KOPT-K1 (cell line): ENCODE measurements around the gene DPF1.

Source experiments
- H3K27ac ChIP-seq: fragments of 200-600 bp; sonication (generic); 2 replicates; pipeline ENCODE4 v1.5.1; 2016; ENCODE audit warnings: antibody characterized with exemption, mild to moderate bottlenecking, low read depth, low read length; ENCODE audit not compliant: poor library complexity, severe bottlenecking
- H3K36me3 ChIP-seq: fragments of 200-600 bp; sonication (generic); 2 replicates; pipeline ENCODE4 v1.5.1; 2017; ENCODE audit warnings: antibody characterized with exemption, mild to moderate bottlenecking, low read length, moderate library complexity; ENCODE audit not compliant: insufficient read depth
- H3K9me3 ChIP-seq: fragments of 200-600 bp; sonication (generic); 2 replicates; pipeline ENCODE4 v1.5.1; 2017; ENCODE audit warnings: antibody characterized with exemption, low read length, mild to moderate bottlenecking; ENCODE audit not compliant: insufficient read depth, poor library complexity, severe bottlenecking

DPF1 gene

DNA sequence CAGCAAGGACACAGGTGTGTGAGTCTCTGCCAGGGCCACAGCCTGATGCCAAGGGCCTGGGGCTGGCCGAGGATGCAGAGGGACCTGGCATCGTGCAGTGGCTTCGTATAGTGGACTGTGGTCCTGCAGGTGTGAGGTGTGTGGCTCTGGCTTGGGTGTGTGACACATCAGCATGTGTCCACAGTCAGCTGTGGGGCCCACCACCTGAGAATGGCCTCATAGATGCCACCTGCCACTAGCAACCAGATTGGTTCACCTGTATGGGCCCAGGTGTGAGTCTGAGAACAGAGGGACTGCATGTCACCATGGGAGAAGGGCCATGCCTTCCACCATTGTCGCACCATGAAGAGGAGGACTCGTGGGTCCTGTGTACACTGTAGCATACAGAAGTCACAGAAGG lies 29.8 kb upstream of the DPF1 start:
- Histone ChIP-seq H3K36me3 (no peaks in the 10 kb centered on the region), H3K9me3 (no peaks in the 10 kb centered on the region), H3K27ac (no peak overlapping the region)

DNA sequence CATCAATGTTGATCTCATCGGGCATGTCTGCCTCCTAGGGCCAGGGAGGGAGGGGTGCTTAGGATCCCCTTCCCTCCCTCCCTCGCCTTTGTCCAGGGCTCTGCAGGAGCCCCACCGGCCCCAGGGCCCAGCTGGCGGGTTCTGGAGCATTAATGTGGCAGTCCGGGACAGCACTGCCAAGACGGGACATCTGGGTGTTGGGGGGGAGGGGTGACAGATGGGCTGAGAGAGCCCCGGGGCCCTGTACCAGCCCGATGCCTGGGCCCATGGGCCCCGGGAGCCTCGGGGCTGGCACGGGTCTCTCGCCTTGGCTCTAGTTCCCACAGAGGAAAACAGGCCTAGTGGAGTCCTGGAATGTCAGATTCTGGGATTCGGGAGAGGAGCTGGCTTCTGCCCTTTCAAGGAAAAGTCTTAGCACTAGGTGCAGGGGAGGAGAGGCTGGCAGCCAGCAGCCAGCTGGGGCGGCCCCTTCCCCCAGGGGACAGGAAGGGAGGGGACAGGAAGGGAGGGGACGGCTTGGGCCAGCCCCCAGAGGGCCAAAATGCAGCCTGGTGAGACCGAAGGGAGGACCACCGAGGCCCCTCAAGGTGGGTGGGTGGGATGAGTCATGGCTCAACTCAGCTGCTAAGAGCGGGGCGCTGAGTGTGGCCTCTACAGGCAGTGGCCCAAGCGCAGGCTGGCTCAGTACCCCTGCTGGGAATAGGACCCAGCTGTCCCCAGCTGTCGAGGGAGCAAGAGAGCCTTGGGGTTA lies 29.1 kb upstream of the DPF1 start:
- H3K27ac ChIP-seq: no peak overlapping the region

DNA sequence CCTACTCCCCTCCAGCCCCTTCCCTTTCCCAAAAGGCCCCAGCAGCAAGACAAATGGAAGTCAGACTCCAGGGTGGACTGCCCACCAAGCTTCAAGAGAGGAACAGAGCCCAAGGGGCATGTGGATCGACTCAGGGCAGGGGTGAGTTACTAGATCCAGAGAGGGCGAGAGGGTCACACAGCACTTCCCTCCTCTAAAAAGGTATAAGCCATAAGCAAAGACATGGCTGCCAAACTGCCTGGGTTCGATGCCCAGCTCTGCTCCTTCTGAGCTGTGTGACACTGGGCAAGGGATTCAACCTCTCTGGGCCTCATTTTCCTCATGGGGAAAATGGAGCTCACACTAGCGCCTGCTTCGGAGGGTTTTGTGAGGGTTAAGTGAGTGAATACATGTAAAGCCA lies 28.4 kb upstream of the DPF1 start:
- Histone ChIP-seq H3K36me3 (no peaks in the 10 kb centered on the region), H3K9me3 (no peaks in the 10 kb centered on the region), H3K27ac (no peak overlapping the region)

More for the DNA sequence above, 29.1 kb upstream of the DPF1 start:
- Histone ChIP-seq H3K36me3 (no peaks in the 10 kb centered on the region), H3K9me3 (no peaks in the 10 kb centered on the region)

DNA sequence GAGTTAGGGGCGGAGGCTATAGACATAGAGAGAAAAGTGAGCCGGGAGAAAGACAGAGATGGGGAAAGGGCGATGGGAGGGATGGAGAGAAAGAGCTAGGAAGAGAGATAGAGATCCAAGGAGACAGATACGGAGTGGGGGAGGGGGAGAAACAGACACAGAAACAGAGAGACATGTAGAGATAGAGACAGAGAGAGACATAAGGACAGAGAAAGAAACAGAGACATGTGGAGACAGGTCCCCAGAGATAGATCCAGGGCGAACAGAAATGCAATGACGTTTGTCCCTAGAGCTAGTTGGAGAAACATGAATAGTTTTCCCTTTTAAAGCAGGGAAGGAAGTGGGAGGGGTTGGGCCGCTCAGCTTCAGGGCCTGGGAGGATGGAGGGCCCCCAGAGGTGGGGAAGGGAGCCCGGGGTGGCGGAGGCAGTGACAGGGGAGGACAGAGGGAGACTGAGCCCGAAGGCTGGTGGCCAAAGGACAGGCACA lies 27.6 kb upstream of the DPF1 start:
- Histone ChIP-seq H3K9me3 (no peaks in the 10 kb centered on the region), H3K36me3 (no peaks in the 10 kb centered on the region), H3K27ac (no peak overlapping the region)

DNA sequence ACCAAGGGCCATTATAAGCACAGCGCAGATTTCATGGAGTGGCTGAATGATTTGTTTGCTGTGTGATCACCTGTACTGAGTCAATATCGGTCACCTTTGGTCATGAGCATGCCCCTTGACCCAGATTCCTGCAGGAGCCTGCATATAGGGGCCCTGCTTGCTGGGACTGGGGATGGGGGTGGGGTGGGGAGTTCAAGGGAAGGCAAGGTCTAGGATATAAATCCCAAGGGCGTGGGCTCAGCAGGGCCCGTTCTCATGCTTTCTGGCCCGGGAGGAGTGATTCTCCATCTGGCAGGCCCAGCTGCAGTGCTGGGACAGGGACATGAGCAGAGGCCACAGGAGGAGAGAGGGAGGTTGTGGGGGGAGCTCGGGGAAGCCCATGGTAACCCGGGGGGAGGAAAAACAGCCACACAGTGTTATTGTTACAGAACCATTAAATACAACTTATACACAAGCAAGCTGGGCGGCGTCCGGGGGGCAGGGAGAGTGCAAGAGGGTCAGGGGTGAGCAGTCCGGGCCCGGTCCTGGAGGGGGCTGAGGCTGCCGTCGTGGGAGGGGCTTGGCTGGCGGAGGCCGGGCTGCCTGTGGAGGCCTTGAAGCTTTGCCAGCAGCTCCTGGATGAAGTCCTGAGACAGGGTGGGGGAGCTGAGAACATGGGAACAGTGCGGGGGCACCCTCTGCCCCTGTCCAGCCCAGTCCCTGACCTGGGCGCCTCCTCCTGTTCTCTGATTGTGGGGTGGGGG lies 27.0 kb upstream of the DPF1 start:
- Histone ChIP-seq H3K36me3 (no peaks in the 10 kb centered on the region), H3K9me3 (no peaks in the 10 kb centered on the region), H3K27ac (no peak overlapping the region)

DNA sequence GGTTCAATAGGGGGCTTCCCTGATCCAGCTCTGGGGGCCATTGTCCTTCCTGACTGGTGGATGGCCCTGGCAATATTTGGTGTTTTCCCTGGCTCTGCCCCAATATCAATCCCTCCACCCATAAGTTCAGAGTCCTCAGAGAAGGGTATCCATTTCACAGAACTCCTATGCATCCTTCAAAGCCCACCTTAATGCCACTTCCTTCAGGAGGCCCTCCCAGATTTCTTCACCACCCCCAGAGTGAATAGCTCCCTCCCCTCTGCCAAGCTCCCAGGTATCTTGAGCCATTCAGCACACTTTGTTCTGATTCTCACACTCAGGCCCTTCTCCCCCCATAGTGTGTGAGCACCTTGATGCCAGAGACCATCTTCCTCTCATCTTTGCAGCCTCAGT lies 26.4 kb upstream of the DPF1 start:
- H3K9me3 ChIP-seq: no peaks in the 10 kb centered on the region
- H3K27ac ChIP-seq: no peak overlapping the region
- no peaks in the 10 kb centered on the region for H3K36me3 ChIP-seq

DNA sequence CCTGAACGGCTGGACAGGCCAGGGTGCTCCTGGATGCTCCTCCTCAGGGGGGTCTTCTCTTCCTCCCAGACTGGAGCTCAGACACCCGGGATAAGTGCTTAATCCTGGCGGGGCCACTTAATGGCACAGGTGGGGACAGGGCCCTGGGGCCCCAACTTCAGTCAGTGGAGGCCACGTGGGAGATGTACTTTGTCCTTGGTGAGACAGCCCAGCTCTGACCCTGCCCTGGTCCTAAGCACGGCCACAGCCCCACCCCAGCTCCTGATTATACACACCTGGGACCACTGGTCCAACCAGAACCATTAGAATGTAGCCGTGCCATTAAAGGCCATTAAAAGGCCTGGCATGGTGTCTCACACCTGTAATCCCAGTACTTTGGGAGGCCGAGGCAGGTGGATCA lies 24.4 kb upstream of the DPF1 start:
- no peak overlapping the region for H3K27ac ChIP-seq
- no peaks in the 10 kb centered on the region for H3K9me3 ChIP-seq

DNA sequence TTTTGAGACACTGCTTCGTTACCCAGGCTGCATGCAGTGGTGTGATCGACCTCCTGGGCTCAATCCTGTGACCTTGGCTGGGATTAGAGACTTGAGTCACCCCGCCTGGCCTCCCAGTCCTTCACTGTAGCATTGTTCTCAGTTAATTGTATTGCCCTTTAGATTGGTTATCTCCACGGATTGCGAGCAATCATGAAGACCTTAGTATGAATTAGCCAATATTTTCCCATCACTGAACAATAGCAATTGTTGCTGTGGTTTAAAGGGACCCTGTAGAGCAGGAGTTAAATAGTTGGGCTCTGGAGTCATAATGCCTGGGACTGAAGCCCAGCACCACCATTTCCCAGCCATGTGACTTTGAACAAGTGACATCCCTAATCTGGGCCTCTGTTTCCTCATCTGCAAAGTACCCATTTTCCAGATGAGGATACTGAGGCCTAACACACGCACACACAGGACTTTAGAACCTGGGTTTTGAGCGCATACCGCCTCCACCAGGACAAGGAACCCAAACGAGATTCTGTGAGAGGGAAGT lies 23.8 kb upstream of the DPF1 start:
- Histone ChIP-seq H3K36me3 (no peaks in the 10 kb centered on the region), H3K9me3 (no peaks in the 10 kb centered on the region), H3K27ac (no peak overlapping the region)

More for the DNA sequence above, 24.4 kb upstream of the DPF1 start:
- H3K36me3 ChIP-seq: no peaks in the 10 kb centered on the region

DNA sequence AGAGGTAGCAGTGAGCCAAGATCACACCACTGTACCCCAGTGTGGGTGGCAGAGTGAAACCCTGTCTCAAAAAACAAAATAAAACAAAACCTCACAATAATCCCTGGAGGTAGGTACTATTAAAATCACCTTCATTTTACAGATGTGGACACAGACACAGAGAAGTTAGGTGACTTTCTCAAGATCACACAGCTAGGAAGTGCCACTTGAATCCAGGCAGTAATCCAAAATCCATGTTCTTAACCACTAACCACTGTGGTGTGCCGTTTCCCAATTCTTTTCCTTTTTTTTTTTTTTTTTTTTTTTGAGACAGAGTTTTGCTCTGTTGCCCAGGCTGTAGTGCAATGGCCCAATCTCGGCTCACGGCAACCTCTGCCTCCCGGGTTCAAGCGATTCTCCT lies 23.1 kb upstream of the DPF1 start:
- Histone ChIP-seq H3K27ac (no peak overlapping the region), H3K9me3 (no peaks in the 10 kb centered on the region), H3K36me3 (no peaks in the 10 kb centered on the region)

DNA sequence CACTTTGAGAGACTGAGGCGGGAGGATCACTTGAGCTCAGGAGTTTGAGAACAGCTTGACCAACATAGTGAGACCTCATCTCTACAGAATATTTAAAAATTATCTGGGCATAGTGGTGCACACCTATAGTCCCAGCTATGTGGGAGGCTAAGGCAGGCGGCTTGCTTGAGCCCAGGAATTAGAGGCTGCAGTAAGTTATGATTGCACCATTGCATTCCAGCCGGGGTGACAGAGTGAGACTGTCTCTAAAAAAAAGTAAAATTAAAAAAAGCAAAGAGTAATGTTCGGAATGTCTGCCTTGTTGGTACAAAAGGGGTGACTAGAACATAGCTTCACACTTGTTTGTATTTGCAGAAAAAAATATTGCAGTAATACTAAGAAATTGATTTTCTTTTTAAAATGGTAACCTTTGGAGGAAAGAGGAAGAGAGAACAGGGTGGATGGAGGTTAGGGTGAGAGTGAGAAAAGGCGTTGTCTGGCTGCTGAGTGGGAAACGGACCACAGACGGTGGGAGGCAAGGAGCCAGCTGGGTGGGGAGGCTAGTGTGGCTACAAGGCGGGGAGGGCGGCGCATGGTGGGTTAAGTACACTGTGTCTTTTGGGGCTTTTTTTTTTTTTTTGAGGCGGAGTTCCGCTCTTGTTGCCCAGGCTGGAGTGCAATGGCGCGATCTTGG lies 21.9 kb upstream of the DPF1 start:
- H3K36me3 ChIP-seq: no peaks in the 10 kb centered on the region
- no peaks in the 10 kb centered on the region for H3K9me3 ChIP-seq
- no peak overlapping the region for H3K27ac ChIP-seq

DNA sequence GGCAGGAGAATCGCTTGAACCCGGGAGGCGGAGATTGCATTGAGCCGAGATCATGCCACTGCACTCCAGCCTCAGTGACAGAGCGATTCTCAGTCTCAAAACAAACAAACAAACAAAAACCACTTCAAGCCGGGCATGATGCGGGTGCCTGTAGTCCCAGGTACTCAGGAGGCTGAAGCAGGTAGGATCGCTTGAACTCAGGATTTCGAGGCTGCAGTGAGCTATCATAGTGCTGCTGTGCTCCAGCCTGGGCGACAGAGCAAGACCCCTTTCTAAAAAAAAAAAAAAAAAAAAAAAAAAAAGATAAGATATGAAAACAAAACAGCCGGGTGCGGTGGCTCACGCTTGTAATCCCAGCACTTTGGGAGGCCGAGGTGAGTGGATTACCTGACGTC lies 19.3 kb upstream of the DPF1 start:
- Histone ChIP-seq H3K9me3 (no peaks in the 10 kb centered on the region), H3K36me3 (no peaks in the 10 kb centered on the region), H3K27ac (no peak overlapping the region)

DNA sequence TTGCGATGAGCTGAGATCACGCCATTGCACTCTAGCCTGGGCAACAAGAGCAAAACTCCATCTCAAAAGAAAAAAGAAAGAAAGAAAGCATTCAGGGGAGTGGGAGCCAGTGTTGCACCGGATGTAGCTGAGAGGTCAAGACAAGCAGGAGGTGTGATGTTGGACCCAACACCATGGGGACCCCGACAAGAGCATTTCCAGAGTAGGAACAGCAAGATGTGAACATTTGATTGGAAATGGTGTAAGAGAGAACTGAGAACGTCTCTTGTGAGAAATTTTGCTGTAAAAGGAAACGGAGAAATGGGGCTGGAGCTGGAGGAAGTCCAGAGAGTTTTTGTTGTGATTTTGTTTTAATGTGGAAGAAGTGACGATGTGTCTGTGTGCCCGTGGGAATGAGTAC lies 15.8 kb upstream of the DPF1 start:
- H3K36me3 ChIP-seq: no peaks in the 10 kb centered on the region
- no peak overlapping the region for H3K27ac ChIP-seq
- H3K9me3 ChIP-seq: no peaks in the 10 kb centered on the region

DNA sequence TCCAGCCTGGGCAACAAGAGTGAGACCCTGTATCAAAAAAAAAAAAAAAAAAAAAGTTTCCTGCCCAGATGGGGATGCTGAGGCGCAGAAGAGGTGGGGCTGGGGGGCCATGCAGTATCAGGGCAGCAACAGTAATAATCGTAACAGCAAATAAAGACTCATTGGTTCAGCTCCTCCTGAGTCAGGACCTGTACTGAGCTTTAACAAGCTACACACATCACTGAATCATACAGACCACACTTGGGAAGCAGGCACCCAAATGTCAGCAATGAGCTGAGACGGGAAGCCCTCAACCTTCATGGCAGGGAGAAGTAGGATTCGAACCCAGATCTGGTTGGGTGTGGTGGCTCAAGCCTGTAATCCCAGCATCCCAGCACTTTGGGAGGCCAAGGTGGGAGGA lies 10.6 kb upstream of the DPF1 start:
- no peaks in the 10 kb centered on the region for H3K9me3 ChIP-seq
- no peak overlapping the region for H3K27ac ChIP-seq
- no peaks in the 10 kb centered on the region for H3K36me3 ChIP-seq

DNA sequence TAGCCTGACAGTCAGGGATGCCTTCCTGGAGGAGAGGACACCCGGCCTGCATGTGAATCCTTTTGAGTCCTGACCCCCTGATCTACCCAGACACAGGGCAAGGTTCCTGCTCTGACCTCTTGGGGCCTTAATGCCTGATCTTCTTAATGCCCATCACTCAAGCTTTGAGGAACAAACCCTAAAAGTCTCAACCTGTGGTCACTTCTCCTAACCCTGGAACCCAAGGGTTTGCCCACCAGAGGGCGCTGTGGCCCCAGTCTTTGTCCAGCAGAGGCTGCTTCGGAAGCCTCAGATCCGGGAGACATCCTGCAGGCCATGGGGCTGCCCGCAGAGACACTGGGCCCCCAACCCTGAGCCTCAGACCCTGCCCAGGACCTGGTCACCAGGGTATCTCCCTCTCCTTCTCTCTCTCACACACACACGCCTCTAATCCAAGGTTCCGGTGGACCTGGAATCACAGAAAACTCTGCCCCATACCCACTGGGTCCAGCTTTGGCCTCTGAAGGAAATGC lies 9.8 kb upstream of the DPF1 start:
- Histone ChIP-seq H3K27ac (no peak overlapping the region), H3K9me3 (no peaks in the 10 kb centered on the region), H3K36me3 (no peaks in the 10 kb centered on the region)

DNA sequence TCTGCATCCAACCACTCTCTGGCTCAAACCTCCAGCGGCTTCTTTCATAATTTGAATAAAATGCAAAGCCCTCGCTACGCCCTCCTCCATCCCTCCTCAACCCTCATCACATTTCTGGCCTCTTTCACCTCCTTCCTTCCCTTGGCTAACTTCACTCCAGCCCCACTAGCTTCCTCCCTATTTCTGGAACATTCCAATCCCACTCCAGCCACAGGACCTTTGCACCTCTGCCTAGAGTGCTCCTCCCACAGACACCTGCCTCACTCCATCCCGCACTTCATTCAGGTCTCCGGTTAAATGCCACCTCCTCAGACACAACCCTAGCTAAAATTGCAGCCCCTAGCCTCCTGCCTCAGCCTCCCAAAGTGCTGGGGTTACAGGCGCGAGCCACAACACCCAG lies 7.9 kb upstream of the DPF1 start:
- H3K36me3 ChIP-seq: no peaks in the 10 kb centered on the region
- H3K27ac ChIP-seq: no peak overlapping the region
- no peaks in the 10 kb centered on the region for H3K9me3 ChIP-seq
